Subcutaneous abdominal adipose tissue (tissue), 5 donors: Measurements from ENCODE around the gene ADAMTS20.
"Not testable (repeated sequence)": the region's sequence is repeated elsewhere in the genome, so short reads cannot be mapped to it uniquely, and the experiment has no call there.

ENCODE experiments used
- H3K27ac ChIP-seq: one replicate; pipeline ENCODE4 v1.7.0; 2013; ENCODE audit warnings: low read depth, mild to moderate bottlenecking, inconsistent platforms, low read length, moderate library complexity
- H3K27me3 ChIP-seq, 5 donors: one replicate each; pipeline ENCODE4 v1.7.0; 2013; ENCODE audit warnings: low read length in 5 of 5, inconsistent platforms in 1 of 5; ENCODE audit not compliant: control insufficient read depth in 5 of 5, insufficient read depth in 4 of 5
- H3K36me3 ChIP-seq, 5 donors: one replicate each; pipeline ENCODE4 v1.7.0; 2013; ENCODE audit warnings: low read length in 5 of 5; ENCODE audit not compliant: control insufficient read depth in 5 of 5, insufficient read depth in 5 of 5
- H3K4me1 ChIP-seq, 5 donors: one replicate each; pipeline ENCODE4 v1.7.0; 2013; ENCODE audit warnings: low read length in 5 of 5, mild to moderate bottlenecking in 3 of 5, moderate library complexity in 1 of 5; ENCODE audit not compliant: control insufficient read depth in 5 of 5, insufficient read depth in 5 of 5
- H3K4me3 ChIP-seq, 5 donors: one replicate each; pipeline ENCODE4 v1.7.0; 2013; ENCODE audit warnings: low read length in 5 of 5, low read depth in 1 of 5
- H3K9ac ChIP-seq, 5 donors: one replicate each; pipeline ENCODE4 v1.7.0; 2013; ENCODE audit warnings: low read length in 5 of 5, mild to moderate bottlenecking in 4 of 5, moderate library complexity in 3 of 5
- H3K9me3 ChIP-seq, 5 donors: one replicate each; pipeline ENCODE4 v1.7.0; 2013; ENCODE audit warnings: low read length in 5 of 5; ENCODE audit not compliant: control insufficient read depth in 5 of 5
- donor health status: healthy.
- donor health status: healthy.
- donor health status: healthy.
- donor health status: healthy.
- donor health status: healthy.

The ADAMTS20 gene

DNA sequence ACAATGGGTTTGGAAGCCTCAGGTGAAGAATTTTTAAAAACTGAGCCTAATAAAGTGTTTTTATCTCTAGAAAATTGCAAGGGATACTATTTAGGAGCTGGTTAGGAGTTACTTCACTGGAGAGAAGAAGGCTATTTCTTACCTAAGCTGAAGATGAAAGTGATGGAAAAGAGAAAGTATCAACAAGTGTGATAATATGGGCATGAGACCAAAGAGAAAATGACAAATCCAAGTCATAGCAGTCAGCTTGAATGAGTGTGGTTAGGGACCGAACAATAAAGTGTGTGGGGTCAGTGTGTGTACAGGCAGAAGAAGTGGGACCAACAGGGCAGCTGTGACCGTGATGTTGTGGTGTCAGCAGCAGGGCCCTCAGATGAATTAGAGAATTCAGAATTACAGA, 24.2 kb upstream of the ADAMTS20 start:
- no peaks in the 10 kb centered on the region for H3K9me3 ChIP-seq

GRCh38 chr12:43571885-43572284, 19.9 kb upstream of the ADAMTS20 start:
- H3K9ac ChIP-seq: no peak overlapping the region
- H3K9me3 ChIP-seq: no peaks in the 10 kb centered on the region
- H3K27ac ChIP-seq: no peak overlapping the region
- H3K4me3 ChIP-seq: no peak overlapping the region
- H3K36me3 ChIP-seq: no peaks in the 10 kb centered on the region
- peaks cover 0 to 3% (median 0%) of the 10 kb centered on the region in 5 donors for H3K27me3 ChIP-seq
- no peaks in the 10 kb centered on the region for H3K4me1 ChIP-seq

More for the DNA sequence above, 24.2 kb upstream of the ADAMTS20 start:
- no peak overlapping the region for H3K27ac ChIP-seq
- H3K27me3 ChIP-seq: peaks cover 0 to 3% (median 0%) of the 10 kb centered on the region in 5 donors
- H3K9ac ChIP-seq: no peak overlapping the region
- no peak overlapping the region for H3K4me3 ChIP-seq
- no peaks in the 10 kb centered on the region for H3K36me3 ChIP-seq
- H3K4me1 ChIP-seq: no peaks in the 10 kb centered on the region

DNA sequence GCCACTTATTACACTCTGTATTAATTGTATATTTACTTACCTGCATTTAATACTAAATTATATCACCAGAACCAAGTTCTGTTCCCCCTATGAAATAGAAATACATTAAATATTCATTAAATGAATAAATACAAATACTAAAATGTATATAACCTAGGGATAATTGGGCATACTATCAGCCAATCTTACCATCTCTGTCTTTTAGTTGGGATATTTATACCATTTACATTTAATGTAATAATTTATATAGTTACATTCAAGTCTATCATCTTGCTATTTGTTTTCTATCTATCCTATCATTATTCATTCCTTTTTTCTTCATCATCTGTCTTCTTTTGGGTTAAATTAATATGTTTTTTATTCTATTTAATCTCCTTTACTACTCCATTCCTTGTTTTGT, 4.1 kb upstream of the ADAMTS20 start:
- Histone ChIP-seq H3K4me3 (no peak overlapping the region), H3K4me1 (peaks cover 0 to 13% (median 10%) of the 10 kb centered on the region in 5 donors), H3K27me3 (peaks cover 12 to 18% (median 15%) of the 10 kb centered on the region in 5 donors), H3K27ac (no peak overlapping the region), H3K9me3 (peaks cover 2 to 22% (median 12%) of the 10 kb centered on the region in 5 donors), H3K9ac (no peak overlapping the region), H3K36me3 (no peaks in the 10 kb centered on the region)

GRCh38 chr12:43551279-43551970, 578 bp downstream of the ADAMTS20 start:
- H3K4me3 ChIP-seq: peak overlapping the region in 2 of 5 donors; percentile 46 to 57

GRCh38 chr12:43550831-43551271, 1.2 kb downstream of the ADAMTS20 start:
- Histone ChIP-seq H3K27me3 (peaks cover 18 to 24% (median 23%) of the 10 kb centered on the region in 5 donors), H3K27ac (no peak overlapping the region), H3K9ac (no peak overlapping the region), H3K4me1 (peaks cover 0 to 14% (median 10%) of the 10 kb centered on the region in 5 donors), H3K4me3 (no peak overlapping the region), H3K36me3 (no peaks in the 10 kb centered on the region), H3K9me3 (peaks cover 0 to 10% (median 9%) of the 10 kb centered on the region in 5 donors)

More at GRCh38 chr12:43551279-43551970, 578 bp downstream of the ADAMTS20 start:
- Histone ChIP-seq H3K36me3 (no peaks in the 10 kb centered on the region), H3K9ac (no peak overlapping the region), H3K27ac (no peak overlapping the region), H3K4me1 (peaks cover 0 to 14% (median 10%) of the 10 kb centered on the region in 5 donors), H3K27me3 (peaks cover 18 to 24% (median 23%) of the 10 kb centered on the region in 5 donors), H3K9me3 (peaks cover 0 to 14% (median 9%) of the 10 kb centered on the region in 5 donors)

GRCh38 chr12:43544703-43545102, 7.3 kb downstream of the ADAMTS20 start:
- Histone ChIP-seq H3K9me3 (no peaks in the 10 kb centered on the region), H3K9ac (no peak overlapping the region), H3K27me3 (peaks cover 0 to 3% (median 0%) of the 10 kb centered on the region in 5 donors), H3K36me3 (no peaks in the 10 kb centered on the region), H3K4me1 (no peaks in the 10 kb centered on the region), H3K27ac (no peak overlapping the region), H3K4me3 (no peak overlapping the region)

- Histone ChIP-seq H3K9me3 (no peaks in the 10 kb centered on the region), H3K36me3 (no peaks in the 10 kb centered on the region), H3K4me3 (no peak overlapping the region), H3K9ac (no peak overlapping the region), H3K4me1 (no peaks in the 10 kb centered on the region), H3K27me3 (peaks cover 0 to 3% (median 0%) of the 10 kb centered on the region in 5 donors), H3K27ac (no peak overlapping the region)
These were observed 11.5 kb downstream of the ADAMTS20 start for GRCh38 chr12:43540470-43540869.

GRCh38 chr12:43537675-43538074, 14.3 kb downstream of the ADAMTS20 start:
- H3K9ac ChIP-seq, H3K4me3 ChIP-seq, H3K9me3 ChIP-seq, H3K4me1 ChIP-seq, H3K27me3 ChIP-seq, H3K36me3 ChIP-seq, H3K27ac ChIP-seq: not testable (repeated sequence)

- H3K4me1 ChIP-seq: no peaks in the 10 kb centered on the region
- H3K36me3 ChIP-seq: no peaks in the 10 kb centered on the region
- no peaks in the 10 kb centered on the region for H3K9me3 ChIP-seq
- H3K27ac ChIP-seq: no peak overlapping the region
- no peak overlapping the region for H3K4me3 ChIP-seq
- H3K27me3 ChIP-seq: no peaks in the 10 kb centered on the region
- H3K9ac ChIP-seq: no peak overlapping the region
These were observed 36.0 kb downstream of the ADAMTS20 start for GRCh38 chr12:43516045-43516444.

GRCh38 chr12:43501703-43502102, 50.3 kb downstream of the ADAMTS20 start:
- Histone ChIP-seq H3K4me3 (no peak overlapping the region), H3K36me3 (no peaks in the 10 kb centered on the region), H3K9me3 (no peaks in the 10 kb centered on the region), H3K4me1 (no peaks in the 10 kb centered on the region), H3K27ac (no peak overlapping the region), H3K9ac (no peak overlapping the region), H3K27me3 (no peaks in the 10 kb centered on the region)
